HepG2 (cell line): ENCODE measurements around the gene LUM. TPM values are rescaled to one million over a fixed set of nuclear protein-coding genes. Genes with fewer than 3 reads are reported as not detected.

Source experiments
- ATAC-seq: fragments of 200-7000 bp; cut with Tn5 transposase; 3 replicates; pipeline ENCODE4 v1.9.1; 2020; ENCODE audit warnings: mild to moderate bottlenecking, moderate library complexity
- BruUV-seq: library from RNA; stranded (reverse); fragments of 400-500 nt; replicated peaks from 2 replicates; lab custom pipeline; 2021; lab: Mats Ljungman, UMichigan
- CTCF ChIA-PET: fragments of 300-600 bp; formaldehyde crosslinking; extraction: SDS; loops from one replicate; lab custom pipeline; 2021; ENCODE audit warnings: low total read pairs, inconsistent platforms, low intra/inter-chr PET ratio; lab: Yijun Ruan, JAX
- POLR2A ChIA-PET: fragments of 350-600 bp; sonication (Branson Sonifier 250); formaldehyde crosslinking; loops from one replicate; lab custom pipeline; 2020; ENCODE audit warnings: antibody characterized with exemption, inconsistent platforms; lab: Yijun Ruan, JAX
- DNase-seq: peaks from one replicate; pipeline ENCODE4 v3.0.0-alpha.2; 2015; ENCODE audit warnings: low spot score
- FAIRE-seq: peaks from 3 replicates; lab custom pipeline; 2011; peaks lifted over from hg19 to GRCh38; lab: Jason Lieb, UNC
- H2AFZ ChIP-seq: one replicate; pipeline ENCODE4 v1.6.1; 2011; ENCODE audit warnings: low read length, inconsistent platforms
- H3K27ac ChIP-seq: fragments of 300-600 bp; 3 replicates; pipeline ENCODE4 v1.8.0; 2011; ENCODE audit warnings: mixed run types, mild to moderate bottlenecking, mixed read lengths, low read length, inconsistent platforms; ENCODE audit not compliant: insufficient read depth; ENCODE audit errors: extremely low read length
- H3K27me3 ChIP-seq, 2 experiments: fragments of 200-600 bp in 1 of 2; 2 replicates in 1 of 2; 3 replicates in 1 of 2; pipeline versions ENCODE4 v1.6.0 to v1.8.0; 2011; ENCODE audit warnings: low read length in 2 of 2, mild to moderate bottlenecking in 2 of 2, moderate library complexity in 2 of 2, inconsistent platforms in 1 of 2; ENCODE audit not compliant: insufficient read depth in 2 of 2, control insufficient read depth in 1 of 2
- H3K36me3 ChIP-seq, 2 experiments: fragments of 200-600 bp in 1 of 2; replicated peaks in 1 of 2; 2 replicates in 1 of 2; 3 replicates in 1 of 2; pipeline versions ENCODE4 v1.5.1 to v1.8.0; 2011; ENCODE audit warnings: low read length in 2 of 2, inconsistent platforms in 1 of 2; ENCODE audit not compliant: insufficient read depth in 2 of 2, control insufficient read depth in 1 of 2
- H3K4me1 ChIP-seq: 2 replicates; pipeline ENCODE4 v1.5.1; 2012; ENCODE audit warnings: low read length, inconsistent platforms; ENCODE audit not compliant: insufficient read depth
- H3K4me2 ChIP-seq: 2 replicates; pipeline ENCODE4 v1.6.0; 2011; ENCODE audit warnings: low read depth, low read length, inconsistent platforms
- H3K4me3 ChIP-seq, 3 experiments: fragments of 200-600 bp in 1 of 3; sonication (generic), shearing (Covaris generic) in 1 of 3; replicated peaks in 1 of 3; 2 replicates each; pipeline ENCODE4 v1.5.1; 2011 to 2016; ENCODE audit warnings: low read length in 3 of 3, inconsistent platforms in 2 of 3, low read depth in 2 of 3, mild to moderate bottlenecking in 2 of 3, control low read depth in 1 of 3, mixed read lengths in 1 of 3; ENCODE audit not compliant: insufficient read depth in 1 of 3
- H3K79me2 ChIP-seq: one replicate; pipeline ENCODE4 v1.6.1; 2011; ENCODE audit warnings: low read length, inconsistent platforms; ENCODE audit not compliant: insufficient read depth
- H3K9ac ChIP-seq: 2 replicates; pipeline ENCODE4 v1.6.0; 2011; ENCODE audit warnings: mild to moderate bottlenecking, low read depth, low read length, inconsistent platforms; ENCODE audit not compliant: insufficient read depth
- H3K9me3 ChIP-seq: 2 replicates; pipeline ENCODE4 v1.5.1; 2012; ENCODE audit warnings: mild to moderate bottlenecking, low read length
- H4K20me1 ChIP-seq: 2 replicates; pipeline ENCODE4 v1.6.0; 2011; ENCODE audit warnings: inconsistent platforms, mild to moderate bottlenecking, low read length, moderate library complexity; ENCODE audit not compliant: insufficient read depth
- DR1 ChIP-seq: sonication (generic); formaldehyde crosslinking; IDR thresholded peaks from 2 replicates; pipeline ENCODE4 v1.8.0; 2021; ENCODE audit warnings: mild to moderate bottlenecking, missing genetic modification reagents, inconsistent platforms
- GABPB1 ChIP-seq: IDR thresholded peaks from 2 replicates; pipeline ENCODE4 v1.6.1; 2016; ENCODE audit warnings: mild to moderate bottlenecking, missing genetic modification reagents, moderate library complexity, missing compliant biosample characterization
- MAFK ChIP-seq, 2 experiments: IDR thresholded peaks in 1 of 2; conservative IDR thresholded peaks in 1 of 2; 2 replicates each; pipeline ENCODE4 v1.6.1; 2011; ENCODE audit warnings: improper control_type of control experiment in 2 of 2, low read length in 2 of 2
- MIXL1 ChIP-seq: IDR thresholded peaks from 2 replicates; pipeline ENCODE4 v1.6.1; 2016
- MZF1 ChIP-seq: sonication (generic); formaldehyde crosslinking; IDR thresholded peaks from 2 replicates; pipeline ENCODE4 v1.8.1; 2023; ENCODE audit warnings: mild to moderate bottlenecking, missing genetic modification reagents, borderline replicate concordance
- NKX3-1 ChIP-seq: sonication (generic); formaldehyde crosslinking; IDR thresholded peaks from 2 replicates; pipeline ENCODE4 v1.5.0; 2020; ENCODE audit warnings: missing genetic modification reagents
- PHF20 ChIP-seq: sonication (generic); formaldehyde crosslinking; IDR thresholded peaks from 2 replicates; pipeline ENCODE4 v1.5.0; 2020; ENCODE audit warnings: mild to moderate bottlenecking, missing genetic modification reagents
- RXRB ChIP-seq: IDR thresholded peaks from 2 replicates; pipeline ENCODE4 v1.6.1; 2016; ENCODE audit warnings: borderline replicate concordance, missing genetic modification reagents, missing compliant biosample characterization
- SAP130 ChIP-seq: IDR thresholded peaks from 2 replicates; pipeline ENCODE4 v1.6.1; 2016; ENCODE audit warnings: low read depth
- ZNF207 ChIP-seq: fragments of 450-650 bp; IDR thresholded peaks from 2 replicates; pipeline ENCODE4 v1.6.1; 2016; ENCODE audit warnings: antibody characterized with exemption, borderline replicate concordance
- ZNF430 ChIP-seq: sonication (generic); formaldehyde crosslinking; IDR thresholded peaks from 2 replicates; pipeline ENCODE4 v1.9.0; 2021; ENCODE audit warnings: mild to moderate bottlenecking, missing genetic modification reagents
- WGBS: methylation state at CpG from one replicate; pipeline ENCODE4 v1.1.6; 2017; ENCODE audit warnings: low lambda C conversion rate; 5-methylcytosine and 5-hydroxymethylcytosine counted together
- in situ Hi-C: cut with HindIII; loops from 2 replicates; pipeline ENCODE4 v1.10.0; 2017; ENCODE audit warnings: low pct_unique_long_range_greater_than_20kb; ENCODE audit not compliant: extremely low pct_ligation_motif_present
- intact Hi-C: fragments of 100-400 bp; cut with micrococcal nuclease; formaldehyde crosslinking; loops from one replicate; pipeline ENCODE4 v1.10.0; 2022; ENCODE audit not compliant: unreplicated experiment
- polyA plus RNA-seq, 8 experiments: library from polyadenylated mRNA; depleted of rRNA in 3 of 8; stranded (reverse) in 7 of 8; unstranded in 1 of 8; fragments of >200 nt; fragmentation: Illumina TruSeq in 4 of 8; extraction: Trizol in 4 of 8; gene quantifications; 2 replicates each; pipeline versions ENCODE4 v1.2.1 to v1.2.3, GENCODE V29; 2011 to 2016; ENCODE audit warnings: low read depth in 4 of 8, missing spikeins in 1 of 8, mixed read lengths in 1 of 8; ENCODE audit not compliant: insufficient read depth in 1 of 8
- total RNA-seq, 5 experiments: library from RNA; depleted of rRNA; stranded (reverse); fragments of >200 nt; fragmentation: Illumina TruSeq; extraction: Trizol; gene quantifications; 2 replicates each; pipeline ENCODE4 v1.2.3, GENCODE V29; 2016; ENCODE audit warnings: low read depth in 1 of 5
- TF ChIP-seq, protein P1 (sequence below): sonication (generic); formaldehyde crosslinking; IDR thresholded peaks from 2 replicates; pipeline ENCODE4 v1.4.0; 2020; ENCODE audit warnings: missing genetic modification reagents
- TF ChIP-seq, protein P2 (sequence below): sonication (generic); formaldehyde crosslinking; IDR thresholded peaks from 2 replicates; pipeline ENCODE4 v1.4.0; 2020; ENCODE audit warnings: missing genetic modification reagents, borderline replicate concordance
- TF ChIP-seq, protein P3 (sequence below): IDR thresholded peaks from 2 replicates; pipeline ENCODE4 v1.6.1; 2016

LUM gene
- total and polyA plus RNA-seq, 2 of the 13 experiments (the other 11 are each of a cell fraction or from before 2014, with no cell fraction given): not detected

DNA sequence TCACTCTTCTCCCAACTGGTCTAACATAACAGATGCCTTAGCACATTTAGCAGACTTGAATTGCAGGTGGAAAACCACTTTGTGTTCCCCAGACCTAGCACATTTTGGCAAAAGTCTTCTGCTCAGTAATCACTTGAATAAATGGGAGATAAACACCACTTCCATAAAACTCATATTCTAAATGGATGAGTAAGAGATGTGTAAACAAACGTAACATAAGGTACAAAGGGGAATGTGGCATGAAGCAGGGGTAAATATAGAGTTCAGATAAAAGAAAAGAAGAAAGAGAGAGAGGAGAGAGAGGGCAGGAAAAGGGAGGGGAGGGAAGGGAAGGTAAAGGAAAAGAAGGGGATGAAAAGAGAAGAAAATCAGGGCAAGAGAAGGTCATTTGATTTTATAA is 36.4 kb downstream of the LUM start:
- CTCF ChIA-PET: no interaction called here
- H3K9me3 ChIP-seq: no peaks in the 10 kb centered on the region
- no peak for DNase-seq
- H3K4me1 ChIP-seq: no peaks in the 10 kb centered on the region
- H3K27me3 ChIP-seq: no peaks in the 10 kb centered on the region
- no peak overlapping the region for H3K4me2 ChIP-seq
- no peak for TF ChIP-seq GABPB1
- TF ChIP-seq, all 625 proteins: peak for 0
- Histone ChIP-seq H3K36me3 (no peaks in the 10 kb centered on the region), H3K79me2 (no peaks in the 10 kb centered on the region), H3K4me3 (no peak overlapping the region), H2AFZ (no peak overlapping the region), H3K27ac (no peak overlapping the region), H4K20me1 (no peaks in the 10 kb centered on the region), H3K9ac (no peak overlapping the region)
- in situ Hi-C loops (no loop called here), intact Hi-C loops (no loop called here)
- POLR2A ChIA-PET: no interaction called here
- ATAC-seq (no peak), FAIRE-seq (no peak)
- 0% methylated on average over 1 of the region's 1 CpG for WGBS
- no TSS peak for BruUV-seq

DNA sequence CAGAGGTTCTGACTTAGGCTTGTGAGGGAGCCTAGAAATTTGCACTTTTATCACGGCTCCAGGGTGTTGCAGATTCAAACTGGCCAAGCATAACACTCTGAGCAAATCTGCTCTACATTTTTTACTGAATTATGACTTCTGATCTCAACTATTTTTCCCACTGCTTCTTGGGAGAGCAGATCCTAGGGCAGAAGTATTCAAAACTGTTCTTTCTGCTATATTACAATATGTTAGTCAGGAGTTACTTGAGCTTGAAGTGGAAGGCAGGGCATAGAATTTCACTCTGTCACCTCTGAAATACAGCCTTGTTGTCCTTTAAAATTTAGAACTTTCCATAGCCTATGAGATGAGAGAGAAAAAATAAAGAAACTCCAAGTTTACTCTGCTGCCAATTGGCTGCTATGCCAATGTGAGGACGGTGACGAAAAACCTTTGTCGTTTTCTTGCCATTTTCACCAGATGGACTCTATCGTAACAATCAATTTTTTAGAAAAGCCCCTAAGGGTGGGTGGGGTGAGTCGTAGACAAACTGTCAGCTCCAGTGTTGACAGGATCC is 37.1 kb downstream of the LUM start:
- ChIA-PET POLR2A (no interaction called here), CTCF (no interaction called here)
- intact Hi-C loops: no loop called here
- TF ChIP-seq NKX3-1 (CRISPR knock-in tag) (no peak), ZNF207 (no peak), SAP130 (CRISPR knock-in tag) (no peak), ZNF430 (CRISPR knock-in tag) (no peak), RXRB (CRISPR knock-in tag) (no peak), DR1 (CRISPR knock-in tag) (no peak), MIXL1 (CRISPR knock-in tag) (no peak), PHF20 (no peak), MZF1 (no peak), MAFK (conservative IDR thresholded peaks at IDR 0.05 in 1 of 2, IDR thresholded peaks at IDR 0.05 in 1 of 2; ENCODE audit: low read length in 2 of 2) (no peak)
- TF ChIP-seq, protein P1, sequence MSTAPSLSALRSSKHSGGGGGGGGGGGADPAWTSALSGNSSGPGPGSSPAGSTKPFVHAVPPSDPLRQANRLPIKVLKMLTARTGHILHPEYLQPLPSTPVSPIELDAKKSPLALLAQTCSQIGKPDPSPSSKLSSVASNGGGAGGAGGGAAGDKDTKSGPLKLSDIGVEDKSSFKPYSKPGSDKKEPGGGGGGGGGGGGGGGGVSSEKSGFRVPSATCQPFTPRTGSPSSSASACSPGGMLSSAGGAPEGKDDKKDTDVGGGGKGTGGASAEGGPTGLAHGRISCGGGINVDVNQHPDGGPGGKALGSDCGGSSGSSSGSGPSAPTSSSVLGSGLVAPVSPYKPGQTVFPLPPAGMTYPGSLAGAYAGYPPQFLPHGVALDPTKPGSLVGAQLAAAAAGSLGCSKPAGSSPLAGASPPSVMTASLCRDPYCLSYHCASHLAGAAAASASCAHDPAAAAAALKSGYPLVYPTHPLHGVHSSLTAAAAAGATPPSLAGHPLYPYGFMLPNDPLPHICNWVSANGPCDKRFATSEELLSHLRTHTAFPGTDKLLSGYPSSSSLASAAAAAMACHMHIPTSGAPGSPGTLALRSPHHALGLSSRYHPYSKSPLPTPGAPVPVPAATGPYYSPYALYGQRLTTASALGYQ (CRISPR knock-in tag): no peak
- TF ChIP-seq, protein P2, sequence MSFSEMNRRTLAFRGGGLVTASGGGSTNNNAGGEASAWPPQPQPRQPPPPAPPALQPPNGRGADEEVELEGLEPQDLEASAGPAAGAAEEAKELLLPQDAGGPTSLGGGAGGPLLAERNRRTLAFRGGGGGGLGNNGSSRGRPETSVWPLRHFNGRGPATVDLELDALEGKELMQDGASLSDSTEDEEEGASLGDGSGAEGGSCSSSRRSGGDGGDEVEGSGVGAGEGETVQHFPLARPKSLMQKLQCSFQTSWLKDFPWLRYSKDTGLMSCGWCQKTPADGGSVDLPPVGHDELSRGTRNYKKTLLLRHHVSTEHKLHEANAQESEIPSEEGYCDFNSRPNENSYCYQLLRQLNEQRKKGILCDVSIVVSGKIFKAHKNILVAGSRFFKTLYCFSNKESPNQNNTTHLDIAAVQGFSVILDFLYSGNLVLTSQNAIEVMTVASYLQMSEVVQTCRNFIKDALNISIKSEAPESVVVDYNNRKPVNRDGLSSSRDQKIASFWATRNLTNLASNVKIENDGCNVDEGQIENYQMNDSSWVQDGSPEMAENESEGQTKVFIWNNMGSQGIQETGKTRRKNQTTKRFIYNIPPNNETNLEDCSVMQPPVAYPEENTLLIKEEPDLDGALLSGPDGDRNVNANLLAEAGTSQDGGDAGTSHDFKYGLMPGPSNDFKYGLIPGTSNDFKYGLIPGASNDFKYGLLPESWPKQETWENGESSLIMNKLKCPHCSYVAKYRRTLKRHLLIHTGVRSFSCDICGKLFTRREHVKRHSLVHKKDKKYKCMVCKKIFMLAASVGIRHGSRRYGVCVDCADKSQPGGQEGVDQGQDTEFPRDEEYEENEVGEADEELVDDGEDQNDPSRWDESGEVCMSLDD (CRISPR knock-in tag): no peak
- TF ChIP-seq, protein P3, sequence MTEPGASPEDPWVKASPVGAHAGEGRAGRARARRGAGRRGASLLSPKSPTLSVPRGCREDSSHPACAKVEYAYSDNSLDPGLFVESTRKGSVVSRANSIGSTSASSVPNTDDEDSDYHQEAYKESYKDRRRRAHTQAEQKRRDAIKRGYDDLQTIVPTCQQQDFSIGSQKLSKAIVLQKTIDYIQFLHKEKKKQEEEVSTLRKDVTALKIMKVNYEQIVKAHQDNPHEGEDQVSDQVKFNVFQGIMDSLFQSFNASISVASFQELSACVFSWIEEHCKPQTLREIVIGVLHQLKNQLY (CRISPR knock-in tag): no peak
- Histone ChIP-seq H3K9me3 (no peaks in the 10 kb centered on the region), H3K27ac (no peak overlapping the region), H3K9ac (no peak overlapping the region), H3K4me1 (no peaks in the 10 kb centered on the region), H3K4me3 (no peak overlapping the region), H3K27me3 (no peaks in the 10 kb centered on the region), H4K20me1 (no peaks in the 10 kb centered on the region), H3K36me3 (no peaks in the 10 kb centered on the region), H3K4me2 (no peak overlapping the region), H2AFZ (no peak overlapping the region), H3K79me2 (no peaks in the 10 kb centered on the region)
- BruUV-seq: no TSS peak
- WGBS: 38% methylated on average over 6 of the region's 6 CpGs
- ATAC-seq: no peak
- in situ Hi-C loops: no loop called here
- no peak for FAIRE-seq
- no peak for DNase-seq
